OCI-LY3 (cell line): ENCODE measurements around the gene HCN3.

Experiments
- H2AFZ ChIP-seq: fragments of 200-600, 300-600 bp; shearing (Covaris generic); 2 replicates; pipeline ENCODE4 v1.6.0; 2014; ENCODE audit warnings: antibody characterized with exemption, low read depth, low read length
- H3K27ac ChIP-seq: fragments of 200-600, 300-600 bp; sonication (generic); 2 replicates; pipeline ENCODE4 v1.5.1; 2014; ENCODE audit warnings: mild to moderate bottlenecking, low read length, moderate library complexity, mixed read lengths
- H3K27me3 ChIP-seq: fragments of 200-600, 300-600 bp; sonication (generic); 2 replicates; pipeline ENCODE4 v1.6.1; 2014; ENCODE audit warnings: low read depth, low read length, mixed read lengths
- H3K36me3 ChIP-seq: fragments of 200-600, 300-600 bp; sonication (generic); replicated peaks from 2 replicates; pipeline ENCODE3; 2014; ENCODE audit warnings: low read depth, low read length, mixed read lengths
- H3K4me1 ChIP-seq: fragments of 300-600, 200-600 bp; sonication (generic); 2 replicates; pipeline ENCODE4 v1.6.1; 2014; ENCODE audit warnings: low read length, mixed read lengths
- H3K4me2 ChIP-seq: fragments of 200-600, 300-600 bp; sonication (generic); 2 replicates; pipeline ENCODE4 v1.6.1; 2014; ENCODE audit warnings: low read length, mixed read lengths
- H3K4me3 ChIP-seq: fragments of 300-600, 200-600 bp; sonication (generic); 2 replicates; pipeline ENCODE4 v1.5.1; 2014; ENCODE audit warnings: antibody characterized with exemption, mild to moderate bottlenecking, low read length, moderate library complexity
- H3K79me2 ChIP-seq: fragments of 300-600, 200-600 bp; shearing (Covaris generic); 2 replicates; pipeline ENCODE4 v1.6.1; 2014; ENCODE audit warnings: mild to moderate bottlenecking, low read length, mixed read lengths
- H3K9ac ChIP-seq: fragments of 300-600, 200-600 bp; shearing (Covaris generic); 2 replicates; pipeline ENCODE4 v1.6.0; 2014; ENCODE audit warnings: mild to moderate bottlenecking, low read length, moderate library complexity
- H3K9me3 ChIP-seq: fragments of 200-600, 300-600 bp; shearing (Covaris generic); 2 replicates; pipeline ENCODE4 v1.6.1; 2014; ENCODE audit warnings: low read length, mixed read lengths; ENCODE audit not compliant: insufficient read depth
- H4K20me1 ChIP-seq: fragments of 200-600, 300-600 bp; sonication (generic); 2 replicates; pipeline ENCODE4 v1.6.1; 2016; ENCODE audit warnings: low read length, mixed read lengths; ENCODE audit not compliant: insufficient read depth
- EZH2phosphoT487 ChIP-seq: fragments of 200-600 bp; shearing (Covaris generic); IDR thresholded peaks from 2 replicates; pipeline ENCODE4 v1.6.1; 2018; ENCODE audit warnings: antibody characterized with exemption, mixed run types, low read depth
- TF ChIP-seq, protein P1 (sequence below): fragments of 200-600, 300-600 bp; sonication (generic); IDR thresholded peaks from 2 replicates; pipeline ENCODE4 v1.5.1; 2014; ENCODE audit warnings: antibody characterized with exemption, low read length, low read depth

HCN3 gene

DNA sequence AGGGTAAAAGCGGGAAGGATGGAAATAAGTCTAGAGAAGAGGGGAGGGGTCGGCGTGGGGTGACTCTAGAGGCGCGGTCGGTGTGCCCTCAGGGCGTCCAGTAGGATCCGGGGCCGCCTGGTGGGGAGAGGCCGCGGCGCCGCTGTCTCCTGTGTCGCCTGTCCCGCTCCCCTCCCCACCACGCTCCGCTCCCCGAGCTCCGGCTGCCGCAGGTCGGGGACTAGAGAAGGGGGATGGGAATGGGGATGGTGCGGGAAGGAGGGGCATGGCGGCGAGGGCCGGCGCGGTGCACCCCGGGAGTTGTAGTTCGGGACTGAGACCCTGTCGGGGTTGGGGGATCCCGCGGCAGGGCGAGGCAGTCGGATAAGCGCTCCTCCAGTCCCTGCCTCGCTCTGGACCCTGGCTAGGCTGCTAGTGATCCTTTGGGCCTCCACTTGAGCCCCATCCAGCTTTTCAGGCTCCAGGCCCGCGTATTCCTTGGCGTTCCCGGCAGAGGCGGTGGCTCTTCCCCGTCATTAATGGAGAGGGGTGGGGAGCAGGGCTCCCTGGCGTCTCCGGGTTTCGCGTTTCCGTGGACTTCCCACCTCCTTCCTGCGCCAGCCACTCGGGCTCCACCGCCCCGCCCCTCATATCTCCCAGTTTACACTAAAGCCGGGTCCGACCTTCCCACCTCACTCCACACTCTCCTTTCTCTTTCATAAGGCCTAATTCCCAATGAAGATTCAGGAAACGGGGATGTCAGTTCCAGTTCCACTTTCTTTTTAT, 21.8 kb upstream of the HCN3 start, which contains the start of gene ENTREP3:
Gene ENTREP3 (minus strand): TSS at position 241 of the 765 bp plus-strand sequence. CDS start 606 bp downstream, outside the sequence.
- H4K20me1 ChIP-seq = no peaks in the 10 kb centered on the region
- TF ChIP-seq EZH2phosphoT487 = no peak
- TF ChIP-seq, protein P1, sequence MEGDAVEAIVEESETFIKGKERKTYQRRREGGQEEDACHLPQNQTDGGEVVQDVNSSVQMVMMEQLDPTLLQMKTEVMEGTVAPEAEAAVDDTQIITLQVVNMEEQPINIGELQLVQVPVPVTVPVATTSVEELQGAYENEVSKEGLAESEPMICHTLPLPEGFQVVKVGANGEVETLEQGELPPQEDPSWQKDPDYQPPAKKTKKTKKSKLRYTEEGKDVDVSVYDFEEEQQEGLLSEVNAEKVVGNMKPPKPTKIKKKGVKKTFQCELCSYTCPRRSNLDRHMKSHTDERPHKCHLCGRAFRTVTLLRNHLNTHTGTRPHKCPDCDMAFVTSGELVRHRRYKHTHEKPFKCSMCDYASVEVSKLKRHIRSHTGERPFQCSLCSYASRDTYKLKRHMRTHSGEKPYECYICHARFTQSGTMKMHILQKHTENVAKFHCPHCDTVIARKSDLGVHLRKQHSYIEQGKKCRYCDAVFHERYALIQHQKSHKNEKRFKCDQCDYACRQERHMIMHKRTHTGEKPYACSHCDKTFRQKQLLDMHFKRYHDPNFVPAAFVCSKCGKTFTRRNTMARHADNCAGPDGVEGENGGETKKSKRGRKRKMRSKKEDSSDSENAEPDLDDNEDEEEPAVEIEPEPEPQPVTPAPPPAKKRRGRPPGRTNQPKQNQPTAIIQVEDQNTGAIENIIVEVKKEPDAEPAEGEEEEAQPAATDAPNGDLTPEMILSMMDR = no peak
- H3K9ac ChIP-seq = peak within 1 kb of the TSS; percentile 68
- peak within 1 kb of the TSS; percentile 89 for H3K4me2 ChIP-seq
- peak within 1 kb of the TSS; percentile 83 for H3K4me3 ChIP-seq
- H3K9me3 ChIP-seq = no peaks in the 10 kb centered on the region
- no peaks in the 10 kb centered on the region for H3K27me3 ChIP-seq
- peaks cover 24% of the 10 kb centered on the region for H3K36me3 ChIP-seq
- peak within 1 kb of the TSS; percentile 3; the same call in 1 of the 2 replicates for H2AFZ ChIP-seq
- H3K27ac ChIP-seq = peak within 1 kb of the TSS; percentile 13
- peaks cover 18% of the 10 kb centered on the region for H3K4me1 ChIP-seq
- H3K79me2 ChIP-seq = peaks cover 8% of the 10 kb centered on the region

DNA sequence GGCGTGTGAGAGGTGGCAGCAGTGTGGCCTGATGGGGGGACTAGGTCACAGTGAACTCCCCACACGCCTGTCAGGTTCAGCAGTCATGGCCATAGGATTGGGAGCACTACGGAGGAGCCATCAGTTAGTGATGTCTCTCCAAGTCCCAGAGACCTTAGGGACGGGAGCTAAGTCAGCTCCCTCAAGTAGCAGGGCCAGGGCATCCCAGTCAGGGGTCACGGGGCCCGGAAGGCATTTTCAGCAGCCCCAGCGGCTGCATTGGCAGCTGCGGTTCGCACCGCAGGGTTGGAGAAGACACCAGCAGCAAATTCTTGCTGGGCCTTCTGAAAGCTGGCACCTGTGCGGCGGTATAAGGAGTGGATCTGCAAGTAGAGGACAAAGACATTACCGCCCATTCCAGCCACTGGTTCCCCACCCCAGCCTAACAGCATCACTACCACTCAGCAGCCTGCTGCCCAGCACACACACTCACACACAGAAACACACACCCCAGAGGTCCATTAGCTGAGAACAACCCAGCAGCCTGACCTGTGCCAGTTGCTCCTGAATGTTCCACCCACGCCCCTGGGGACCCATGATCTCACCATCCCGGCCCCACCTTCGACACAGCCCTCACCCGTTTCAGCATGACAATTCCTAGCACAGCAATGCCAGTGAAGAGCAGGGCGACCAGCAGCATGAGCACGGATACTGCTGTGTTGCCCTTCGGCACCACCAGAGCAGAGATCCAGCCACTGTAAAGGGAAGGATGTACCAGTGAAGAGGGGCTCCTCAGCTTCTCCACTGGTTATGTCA, 21.0 kb upstream of the HCN3 start:
- no peak for TF ChIP-seq EZH2phosphoT487
- TF ChIP-seq, protein P1 = no peak
- Histone ChIP-seq H3K4me2 (no peak overlapping the region), H3K27ac (no peak overlapping the region), H3K4me3 (no peak overlapping the region), H3K9ac (no peak overlapping the region), H3K36me3 (peaks cover 25% of the 10 kb centered on the region), H3K9me3 (no peaks in the 10 kb centered on the region), H3K27me3 (no peaks in the 10 kb centered on the region), H2AFZ (no peak overlapping the region), H3K4me1 (peaks cover 20% of the 10 kb centered on the region), H3K79me2 (peaks cover 17% of the 10 kb centered on the region), H4K20me1 (no peaks in the 10 kb centered on the region)

DNA sequence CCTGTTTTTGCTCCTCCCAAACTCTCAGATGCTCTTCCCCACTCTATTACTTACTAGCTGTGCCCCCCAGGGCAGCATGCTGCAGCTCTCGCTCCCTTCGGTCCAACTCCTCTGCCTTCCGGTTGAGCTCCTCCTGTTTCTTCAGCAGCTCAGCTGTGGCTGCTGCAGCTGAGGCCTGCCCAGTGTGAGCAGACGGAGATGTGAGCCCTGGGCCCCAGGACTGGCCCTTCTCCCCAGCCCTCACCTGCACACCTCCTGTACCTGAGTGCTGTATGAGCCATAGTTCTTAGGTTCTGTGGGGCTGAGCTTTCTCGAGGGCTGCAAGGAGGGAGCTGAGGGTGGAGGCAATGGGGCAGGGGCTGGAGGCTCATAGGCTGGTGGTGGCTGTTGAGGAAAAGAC, 17.0 kb upstream of the HCN3 start:
- Histone ChIP-seq H3K4me1 (peaks cover 14% of the 10 kb centered on the region), H3K9ac (no peak overlapping the region), H3K4me2 (peak overlapping the region; percentile 94; the same call in 1 of the 2 replicates), H4K20me1 (no peaks in the 10 kb centered on the region), H2AFZ (no peak overlapping the region), H3K4me3 (no peak overlapping the region), H3K27me3 (no peaks in the 10 kb centered on the region), H3K9me3 (no peaks in the 10 kb centered on the region), H3K79me2 (peaks cover 20% of the 10 kb centered on the region), H3K36me3 (peaks cover 47% of the 10 kb centered on the region), H3K27ac (no peak overlapping the region)
- TF ChIP-seq, protein P1 = no peak
- no peak for TF ChIP-seq EZH2phosphoT487

DNA sequence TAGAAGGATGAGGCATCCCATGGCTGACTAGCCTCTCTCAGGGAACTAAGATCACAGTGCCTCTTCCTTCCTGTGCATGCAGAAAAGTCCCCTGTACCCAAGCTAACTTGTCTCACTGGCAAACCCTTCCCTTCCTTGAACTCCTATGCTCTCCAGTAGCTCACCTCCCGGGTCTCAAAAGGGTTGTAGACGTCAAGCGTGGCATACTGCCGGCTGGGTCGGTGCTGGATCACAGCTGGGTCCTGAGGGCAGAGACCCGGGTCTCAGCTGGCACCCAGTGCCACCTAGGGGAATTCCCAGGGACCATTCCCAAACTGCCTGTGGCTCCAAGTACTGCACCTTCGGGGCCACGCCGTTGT, 15.8 kb upstream of the HCN3 start:
- Histone ChIP-seq H3K27me3 (no peaks in the 10 kb centered on the region), H3K4me2 (peak overlapping the region; percentile 94), H3K79me2 (peaks cover 20% of the 10 kb centered on the region), H3K27ac (peak overlapping the region; percentile 62), H3K9me3 (no peaks in the 10 kb centered on the region), H3K36me3 (peaks cover 49% of the 10 kb centered on the region), H2AFZ (no peak overlapping the region), H3K4me3 (peak overlapping the region; percentile 85), H3K4me1 (peaks cover 14% of the 10 kb centered on the region), H3K9ac (peak overlapping the region; percentile 89), H4K20me1 (no peaks in the 10 kb centered on the region)
- TF ChIP-seq, protein P1 = no peak
- TF ChIP-seq EZH2phosphoT487 = no peak
